ENCODE measurements around the gene RPS2. TPM values are rescaled to one million over a fixed set of nuclear protein-coding genes. Genes with fewer than 3 reads are reported as not detected.

Gene RPS2
- total and polyA plus RNA-seq, 2 donors (not counting 1 experiment from before 2014, with no cell fraction given): 3,261 to 6,138 TPM

- Histone ChIP-seq H3K27me3 (replicated peaks in 1 of 4; ENCODE audit: control extremely low read depth in 1 of 4, control insufficient read depth in 3 of 4, insufficient read depth in 4 of 4, low read length in 3 of 4) (no peaks in the 10 kb centered on the region), H3K36me3 (replicated peaks in 1 of 2; ENCODE audit: control extremely low read depth in 1 of 2, control insufficient read depth in 1 of 2, extremely low read depth in 1 of 2, insufficient read depth in 2 of 2, low read length in 1 of 2) (peaks cover 0 to 51% of the 10 kb centered on the region in 2 experiments), H3K9me3 (ENCODE audit: control extremely low read depth in 1 of 3, control insufficient read depth in 2 of 3, insufficient read depth in 1 of 3, low read length in 2 of 3) (no peaks in the 10 kb centered on the region), H3K4me3 (ENCODE audit: control extremely low read depth in 1 of 5, extremely low read depth in 1 of 5, insufficient read depth in 1 of 5, low read depth in 2 of 5, low read length in 4 of 5) (no peak overlapping the region), H2AFZ (ENCODE audit: insufficient read depth, low read depth, low read length, poor library complexity, severe bottlenecking) (no peak overlapping the region), H4K20me1 (ENCODE audit: control insufficient read depth, insufficient read depth, low read length, poor library complexity, severe bottlenecking) (peaks cover 79% of the 10 kb centered on the region), H3K4me1 (ENCODE audit: control insufficient read depth in 2 of 2, insufficient read depth in 2 of 2, low read length in 2 of 2) (peaks cover 26 to 38% of the 10 kb centered on the region in 2 donors), H3K27ac (ENCODE audit: low read length in 2 of 2) (no peak overlapping the region), H3K9ac (ENCODE audit: low read length) (no peak overlapping the region), H3K4me2 (replicated peaks; ENCODE audit: low read depth, low read length, poor library complexity, severe bottlenecking) (peak overlapping the region; percentile 59), H3K79me2 (ENCODE audit: control insufficient read depth, insufficient read depth, low read length) (peaks cover 61% of the 10 kb centered on the region)
- intact Hi-C loops (cut with micrococcal nuclease): no loop called here
- Mint-ChIP-seq H3K27ac (no peak overlapping the region), H3K4me1 (peaks cover 35% of the 10 kb centered on the region), H3K4me3 (no peak overlapping the region), H3K27me3 (no peaks in the 10 kb centered on the region), H3K9me3 (ENCODE audit: insufficient read depth) (no peaks in the 10 kb centered on the region)
- no peak for ATAC-seq (ENCODE audit: low read depth)
- TF ChIP-seq CTCF (IDR thresholded peaks at IDR 0.05) (no peak), EZH2 (IDR thresholded peaks at IDR 0.05; ENCODE audit: borderline replicate concordance, insufficient read depth, low read depth, low read length, poor library complexity, severe bottlenecking) (no peak)
- no peak for DNase-seq
- ChIA-PET CTCF (interaction anchor here (0.6 to 4.9 kb wide), 13 partner anchors 9 to 1313 kb away, joined by 3 to 46 read pairs (median 5); partner anchors contain the start of genes ECI1, NOXO1, RAB26 and TRAF7), POLR2A (interaction anchor here (0.6 to 1.5 kb wide), 5 partner anchors 12 to 1951 kb away, joined by 3 to 9 read pairs (median 5); partner anchors contain the start of gene TRAF7)
- WGBS (ENCODE audit: insufficient coverage): 83% methylated on average over 4 of the region's 8 CpGs
Measured at GRCh38 chr16:2003231-2003826, 38.7 kb upstream of the RPS2 start.
